ENCODE measurements around the gene ANXA4.
"Not testable (repeated sequence)": the region's sequence is repeated elsewhere in the genome, so short reads cannot be mapped to it uniquely, and the experiment has no call there.

Gene ANXA4

GRCh38 chr2:69755862-69756467 is 14.0 kb downstream of the ANXA4 start:
- no peak for DNase-seq

GRCh38 chr2:69762025-69762424 is 20.1 kb downstream of the ANXA4 start:
- no peak for DNase-seq

GRCh38 chr2:69762513-69763494 is 20.9 kb downstream of the ANXA4 start:
- no peak for DNase-seq

GRCh38 chr2:69763831-69764230 is 21.9 kb downstream of the ANXA4 start:
- DNase-seq = not testable (repeated sequence)

GRCh38 chr2:69764286-69765095 is 22.6 kb downstream of the ANXA4 start:
- no peak for DNase-seq

GRCh38 chr2:69765096-69765380 is 23.1 kb downstream of the ANXA4 start:
- no peak for DNase-seq

- no peak for DNase-seq
These were observed 24.1 kb downstream of the ANXA4 start for GRCh38 chr2:69766014-69766413.

- DNase-seq = no peak
These were observed 25.1 kb downstream of the ANXA4 start for GRCh38 chr2:69767034-69767433.

GRCh38 chr2:69768235-69768634 is 26.3 kb downstream of the ANXA4 start:
- DNase-seq = no peak

GRCh38 chr2:69768789-69769188 is 26.9 kb downstream of the ANXA4 start:
- DNase-seq = no peak

- no peak for DNase-seq
These were observed 27.3 kb downstream of the ANXA4 start for GRCh38 chr2:69769272-69769671.

GRCh38 chr2:69770193-69770702 is 28.3 kb downstream of the ANXA4 start:
- DNase-seq = no peak

- DNase-seq = no peak
These were observed 28.8 kb downstream of the ANXA4 start for GRCh38 chr2:69770747-69771146.

- no peak for DNase-seq
These were observed 29.5 kb downstream of the ANXA4 start for GRCh38 chr2:69771461-69771860.

GRCh38 chr2:69773206-69773605 is 31.3 kb downstream of the ANXA4 start:
- no peak for DNase-seq

GRCh38 chr2:69774258-69774983 is 32.5 kb downstream of the ANXA4 start:
- DNase-seq = not testable (repeated sequence)

- no peak for DNase-seq
These were observed 33.3 kb downstream of the ANXA4 start for GRCh38 chr2:69774984-69775982.

- DNase-seq = no peak
These were observed 35.2 kb downstream of the ANXA4 start for GRCh38 chr2:69776886-69777785.

- DNase-seq = no peak
These were observed 35.8 kb downstream of the ANXA4 start for GRCh38 chr2:69777786-69778105.

- no peak for DNase-seq
These were observed 37.5 kb downstream of the ANXA4 start for GRCh38 chr2:69779258-69780001.
